ENCODE results near the gene CLASP1. TPM values are rescaled to one million over a fixed set of nuclear protein-coding genes. Genes with fewer than 3 reads are reported as not detected.
"Not testable (repeated sequence)": the region's sequence is repeated elsewhere in the genome, so short reads cannot be mapped to it uniquely, and the experiment has no call there.

The CLASP1 gene
- total and polyA plus RNA-seq, 2 of the 8 experiments (the other 6 are each of a cell fraction or from before 2014, with no cell fraction given): 7.3 to 53.9 TPM

DNA sequence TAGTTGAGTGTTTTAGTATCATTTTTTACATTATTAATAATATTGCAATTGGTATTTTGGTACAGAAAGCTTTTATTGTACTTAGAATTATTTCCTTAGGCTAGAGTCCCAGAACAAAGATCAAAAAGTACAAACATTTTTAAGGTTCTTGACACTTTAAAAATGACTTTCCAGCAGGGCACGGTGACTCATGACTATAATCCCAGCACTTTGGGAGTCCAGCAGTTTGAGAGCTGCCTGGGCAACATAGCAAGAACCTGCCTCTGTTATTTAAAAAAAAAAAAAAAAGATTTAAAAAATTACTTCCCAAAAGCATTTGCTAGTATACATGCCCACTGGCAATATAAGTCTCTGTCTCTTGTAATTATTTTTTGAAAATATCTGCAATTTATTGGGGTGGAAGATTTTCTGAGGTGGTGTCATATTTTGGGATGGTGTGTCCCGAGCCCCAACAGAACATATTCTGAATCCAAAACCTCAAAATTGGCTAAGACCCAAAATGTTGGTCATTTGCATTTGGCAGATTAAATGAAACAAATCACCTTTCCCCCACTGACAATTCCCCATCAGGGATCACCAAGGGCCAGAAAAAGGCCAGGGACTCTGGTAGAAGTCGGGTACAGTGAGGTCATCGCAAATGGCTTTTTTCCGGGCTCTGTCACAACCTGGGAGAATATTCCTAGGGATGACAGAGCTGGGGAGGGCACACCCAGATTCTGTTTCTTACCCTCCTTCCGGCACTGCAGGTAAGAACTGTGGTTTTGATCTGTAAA is 45.3 kb upstream of the CLASP1 start (continued):
- TF ChIP-seq HDAC2 (IDR thresholded peaks at IDR 0.05; ENCODE audit: borderline replicate concordance in 1 of 2, low read depth in 2 of 2, low read length in 2 of 2): no peak
- TF ChIP-seq USF2 (IDR thresholded peaks at IDR 0.05; ENCODE audit: low read length): no peak
- TF ChIP-seq FOSL1 (IDR thresholded peaks at IDR 0.05; ENCODE audit: insufficient read depth, low read depth, low read length): no peak
- TF ChIP-seq CEBPB (IDR thresholded peaks at IDR 0.05; ENCODE audit: low read depth, low read length): no peak
- TF ChIP-seq TAF1 (IDR thresholded peaks at IDR 0.05; ENCODE audit: low read depth, low read length): no peak
- TF ChIP-seq JUND (IDR thresholded peaks at IDR 0.05; ENCODE audit: low read length): no peak

GRCh38 chr2:121690572-121690971 is 41.3 kb upstream of the CLASP1 start:
- not testable (repeated sequence) for H2AK5ac ChIP-seq (ENCODE audit: low read depth, low read length); H3K18ac ChIP-seq (ENCODE audit: extremely low read depth, low read length); FAIRE-seq; H2BK5ac ChIP-seq (ENCODE audit: low read depth, low read length); H3K9me3 ChIP-seq (ENCODE audit: insufficient read depth in 2 of 2, low read depth in 1 of 2, low read length in 1 of 2); H3K23me2 ChIP-seq (ENCODE audit: low read depth, low read length); H3K9ac ChIP-seq (replicated peaks in 1 of 4; ENCODE audit: extremely low read depth in 1 of 4, low read depth in 3 of 4, low read length in 3 of 4); H3K4ac ChIP-seq (replicated peaks; ENCODE audit: insufficient read length, low read depth, low read length); H3K79me2 ChIP-seq (ENCODE audit: control insufficient read depth in 1 of 2, insufficient read depth in 2 of 2, low read length in 2 of 2); H4K5ac ChIP-seq (ENCODE audit: insufficient read length, low read depth, low read length); H2BK20ac ChIP-seq (ENCODE audit: low read length); H3K56ac ChIP-seq (replicated peaks; ENCODE audit: insufficient read length, low read depth, low read length); H3K36me3 ChIP-seq (ENCODE audit: control insufficient read depth in 2 of 4, insufficient read depth in 4 of 4, low read length in 3 of 4); H3K4me2 ChIP-seq (ENCODE audit: insufficient read depth in 1 of 2, low read depth in 2 of 2, low read length in 2 of 2); H2BK15ac ChIP-seq (ENCODE audit: low read length); DNase-seq (ENCODE audit: low read depth in 1 of 2, low spot score in 2 of 2); H2BK120ac ChIP-seq (replicated peaks; ENCODE audit: low read depth, low read length); H4K8ac ChIP-seq (ENCODE audit: extremely low read depth, insufficient read depth, low read length); H3K79me1 ChIP-seq (ENCODE audit: low read depth, low read length); H4K91ac ChIP-seq (replicated peaks; ENCODE audit: insufficient read length, low read length); H3K27me3 ChIP-seq (replicated peaks in 1 of 4; ENCODE audit: control insufficient read depth in 3 of 4, extremely low read depth in 1 of 4, insufficient read depth in 3 of 4, low read length in 3 of 4); H2AFZ ChIP-seq (ENCODE audit: low read length); H3K23ac ChIP-seq (ENCODE audit: insufficient read length); H4K20me1 ChIP-seq (replicated peaks in 1 of 2; ENCODE audit: control insufficient read depth in 1 of 2, insufficient read depth in 2 of 2, low read length in 2 of 2); H2BK12ac ChIP-seq (ENCODE audit: low read depth, low read length); H3K14ac ChIP-seq (ENCODE audit: insufficient read length); H3K4me3 ChIP-seq (ENCODE audit: extremely low read depth in 1 of 4, insufficient read depth in 2 of 4, low read depth in 3 of 4, low read length in 4 of 4); H3K27ac ChIP-seq (ENCODE audit: low read depth, low read length)
- H3K4me1 ChIP-seq (replicated peaks in 1 of 4; ENCODE audit: control insufficient read depth in 3 of 4, insufficient read depth in 4 of 4, low read length in 3 of 4): peaks cover 4 to 18% (median 9%) of the 10 kb centered on the region in 4 experiments
- POLR2A ChIA-PET (ENCODE audit: partially characterized antibody): interaction anchor here (0.8 to 2.6 kb wide), 3 partner anchors 9 to 160 kb away, joined by 4 to 15 read pairs (median 5); partner anchors contain the start of gene RNU4ATAC
- WGBS, 2 experiments (ENCODE audit: extremely low coverage in 1 of 2, insufficient coverage in 1 of 2, insufficient read length in 1 of 2, insufficient replicate concordance in 2 of 2, low coverage in 1 of 2, low lambda C conversion rate in 2 of 2, missing lambda C conversion rate in 1 of 2): 96% methylated on average over 3 of the region's 3 CpGs; no CpG with 5 or more reads in 1 of the 2 experiments
- CTCF ChIA-PET (ENCODE audit: partially characterized antibody): interaction anchor here (0.6 to 2.5 kb wide), 6 partner anchors 9 to 179 kb away, joined by 3 to 8 read pairs (median 4); partner anchors contain the start of gene RNU4ATAC

Measured in H1 (cell line).